GM12872 (cell line): Measurements from ENCODE around the gene CNDP2.

Source experiments
- TF ChIP-seq, protein P1 (sequence below): IDR thresholded peaks from 3 replicates; pipeline ENCODE4 v1.5.1; 2011; ENCODE audit warnings: low read depth, mild to moderate bottlenecking, low read length, moderate library complexity; ENCODE audit not compliant: insufficient read depth

The CNDP2 gene

DNA sequence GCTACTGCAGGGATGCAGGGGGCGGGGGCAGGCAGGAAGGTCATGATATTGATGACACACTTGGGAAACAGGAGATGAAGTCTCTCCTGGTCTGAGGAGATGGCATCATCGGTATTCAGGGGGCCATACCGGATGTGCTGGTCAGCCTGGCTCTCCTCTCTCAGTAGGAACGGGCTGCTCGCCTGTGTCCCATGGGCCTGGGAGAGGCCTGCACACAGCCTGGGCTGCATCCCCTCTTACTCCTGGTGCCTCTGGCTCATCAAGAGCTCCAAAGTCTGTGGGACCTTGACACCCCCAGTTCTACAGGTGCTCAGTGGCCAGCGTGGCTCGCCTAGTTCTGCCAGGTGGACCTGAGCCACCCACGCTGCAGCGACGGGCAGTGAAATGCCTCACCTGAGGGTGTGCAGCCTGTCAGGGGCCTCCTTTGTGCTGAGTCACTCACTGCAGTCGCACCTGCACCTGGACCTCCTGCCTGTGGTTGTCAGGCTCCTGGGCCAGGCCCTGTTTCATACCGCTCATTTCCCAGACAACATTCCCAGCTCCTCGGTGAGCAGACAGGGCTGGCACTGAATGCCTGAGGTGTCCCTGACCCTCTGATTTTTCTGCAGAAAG is 19.6 kb downstream of the CNDP2 start:
- TF ChIP-seq, protein P1, sequence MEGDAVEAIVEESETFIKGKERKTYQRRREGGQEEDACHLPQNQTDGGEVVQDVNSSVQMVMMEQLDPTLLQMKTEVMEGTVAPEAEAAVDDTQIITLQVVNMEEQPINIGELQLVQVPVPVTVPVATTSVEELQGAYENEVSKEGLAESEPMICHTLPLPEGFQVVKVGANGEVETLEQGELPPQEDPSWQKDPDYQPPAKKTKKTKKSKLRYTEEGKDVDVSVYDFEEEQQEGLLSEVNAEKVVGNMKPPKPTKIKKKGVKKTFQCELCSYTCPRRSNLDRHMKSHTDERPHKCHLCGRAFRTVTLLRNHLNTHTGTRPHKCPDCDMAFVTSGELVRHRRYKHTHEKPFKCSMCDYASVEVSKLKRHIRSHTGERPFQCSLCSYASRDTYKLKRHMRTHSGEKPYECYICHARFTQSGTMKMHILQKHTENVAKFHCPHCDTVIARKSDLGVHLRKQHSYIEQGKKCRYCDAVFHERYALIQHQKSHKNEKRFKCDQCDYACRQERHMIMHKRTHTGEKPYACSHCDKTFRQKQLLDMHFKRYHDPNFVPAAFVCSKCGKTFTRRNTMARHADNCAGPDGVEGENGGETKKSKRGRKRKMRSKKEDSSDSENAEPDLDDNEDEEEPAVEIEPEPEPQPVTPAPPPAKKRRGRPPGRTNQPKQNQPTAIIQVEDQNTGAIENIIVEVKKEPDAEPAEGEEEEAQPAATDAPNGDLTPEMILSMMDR, result no peak

DNA sequence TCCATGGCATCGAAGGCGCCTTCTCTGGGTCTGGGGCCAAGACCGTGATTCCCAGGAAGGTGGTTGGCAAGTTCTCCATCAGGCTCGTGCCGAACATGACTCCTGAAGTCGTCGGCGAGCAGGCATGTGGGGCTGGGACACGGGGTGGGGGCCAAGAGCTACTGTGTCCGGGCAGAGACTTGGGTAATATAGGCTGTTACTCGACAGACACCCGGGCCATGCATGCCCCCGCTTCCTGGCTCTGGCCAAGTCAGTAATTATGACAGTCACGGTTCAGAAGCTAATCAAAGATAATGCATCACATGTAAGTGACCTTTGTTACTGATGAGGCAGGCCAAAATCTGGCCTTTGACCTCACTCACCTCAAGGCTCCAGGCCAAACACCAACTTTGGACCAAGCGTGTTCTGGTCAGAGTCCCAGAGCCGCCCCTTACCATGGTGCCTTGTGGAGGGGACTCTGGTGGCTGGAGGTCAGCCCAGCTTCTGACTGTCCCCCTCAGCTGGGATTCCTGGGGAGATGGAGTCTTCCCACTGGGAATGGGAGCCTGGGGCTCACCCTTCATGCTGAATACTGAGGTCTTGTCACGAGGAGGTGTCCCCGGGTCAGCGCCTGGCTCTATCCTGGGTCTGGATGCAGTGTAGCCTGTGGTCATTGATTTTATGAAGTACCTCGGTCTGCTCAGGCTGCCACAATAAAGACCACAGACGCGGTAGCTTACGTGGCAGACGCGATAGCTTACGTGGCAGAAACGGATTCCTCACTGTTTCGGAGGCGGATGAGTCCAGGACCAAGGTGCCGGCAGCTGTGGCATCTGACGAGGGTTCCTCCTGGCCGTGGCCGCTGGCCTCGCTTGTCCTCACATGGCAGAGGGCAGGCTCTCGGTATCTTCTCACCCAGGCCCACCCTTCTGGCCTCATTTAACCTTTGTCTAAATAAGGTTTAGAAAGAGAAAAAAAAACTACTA is 20.4 kb downstream of the CNDP2 start:
- TF ChIP-seq, protein P1, result no peak

DNA sequence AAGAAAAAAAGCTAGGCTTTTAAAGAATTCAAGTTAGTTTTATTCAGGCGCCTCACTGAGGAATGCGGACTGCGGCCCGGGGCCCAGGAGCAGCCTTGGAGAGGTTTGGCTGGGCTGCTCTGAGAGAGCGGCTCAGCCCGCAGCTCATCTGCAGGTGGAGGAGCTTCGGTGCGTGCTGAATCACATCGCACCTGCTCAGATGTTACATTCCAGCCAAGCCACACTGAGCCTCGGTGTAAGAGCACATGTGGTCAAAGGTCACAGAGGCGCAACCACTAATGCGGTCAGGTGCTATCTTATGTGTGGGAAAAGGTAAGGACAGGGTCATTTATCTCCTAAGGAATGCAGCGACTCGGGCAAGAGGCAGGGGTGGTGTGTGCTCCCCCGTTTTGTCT is 21.1 kb downstream of the CNDP2 start:
- TF ChIP-seq, protein P1, result no peak

DNA sequence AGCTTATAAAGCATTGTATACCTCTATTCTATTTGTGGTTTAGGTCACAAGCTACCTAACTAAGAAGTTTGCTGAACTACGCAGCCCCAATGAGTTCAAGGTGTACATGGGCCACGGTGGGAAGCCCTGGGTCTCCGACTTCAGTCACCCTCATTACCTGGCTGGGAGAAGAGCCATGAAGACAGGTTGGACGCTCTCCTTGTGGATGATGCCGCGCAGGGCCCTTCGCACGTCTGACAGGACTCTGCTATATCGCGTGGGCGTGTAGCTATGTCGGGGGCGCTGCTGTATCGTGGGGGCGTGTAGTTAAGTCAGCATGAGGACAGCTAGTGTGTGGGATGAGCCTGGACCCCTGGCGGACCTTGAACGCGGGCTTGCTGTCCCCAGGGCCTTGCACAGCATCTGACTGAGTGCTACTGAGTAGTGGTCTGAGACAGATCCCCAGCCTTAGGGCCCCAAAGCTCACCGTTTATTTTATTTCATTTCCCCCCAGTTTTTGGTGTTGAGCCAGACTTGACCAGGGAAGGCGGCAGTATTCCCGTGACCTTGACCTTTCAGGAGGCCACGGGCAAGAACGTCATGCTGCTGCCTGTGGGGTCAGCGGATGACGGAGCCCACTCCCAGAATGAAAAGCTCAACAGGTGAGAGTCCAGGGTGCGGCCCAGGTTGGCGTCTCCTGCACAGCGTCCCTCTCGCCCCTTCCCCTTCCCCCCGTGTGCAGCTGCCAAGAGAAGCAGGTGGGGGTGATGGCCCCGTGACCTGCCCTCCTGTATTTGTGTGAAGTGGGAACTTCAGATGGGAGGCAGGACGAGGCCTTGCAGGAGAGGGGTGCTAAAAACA is 22.5 kb downstream of the CNDP2 start:
- TF ChIP-seq, protein P1, result no peak

DNA sequence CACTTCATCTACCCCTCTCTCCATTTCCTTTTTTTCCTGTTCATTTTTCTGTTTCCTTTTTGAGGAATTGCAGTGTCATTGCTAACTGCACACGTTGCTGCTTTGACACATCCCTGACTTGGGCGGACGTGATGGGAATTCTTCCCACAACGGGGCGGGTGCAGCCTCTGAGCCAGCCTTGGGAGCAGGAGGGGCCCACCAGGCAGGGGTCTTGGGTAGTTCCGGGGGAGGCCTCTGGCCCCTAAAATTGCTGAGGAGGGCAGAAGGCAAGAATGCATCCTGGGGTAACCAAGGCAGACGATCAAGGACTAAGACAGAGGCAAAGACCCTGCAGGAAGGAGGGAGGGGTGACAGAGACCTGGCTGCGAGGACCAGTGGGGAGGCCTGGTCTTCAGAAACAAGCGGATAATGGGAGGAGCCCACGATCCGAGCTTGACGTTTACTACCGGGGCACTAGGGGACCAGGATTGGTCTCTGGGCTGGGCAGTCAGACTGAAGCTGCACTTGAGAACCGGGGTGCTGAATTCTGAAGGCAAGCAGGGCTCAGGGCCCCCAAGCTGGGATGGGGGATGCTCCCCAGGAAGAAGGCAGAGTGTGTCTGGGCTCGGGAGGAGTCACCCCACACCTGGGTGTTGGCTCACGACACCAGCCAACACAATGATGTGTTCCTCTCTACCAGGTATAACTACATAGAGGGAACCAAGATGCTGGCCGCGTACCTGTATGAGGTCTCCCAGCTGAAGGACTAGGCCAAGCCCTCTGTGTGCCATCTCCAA is 23.3 kb downstream of the CNDP2 start:
- TF ChIP-seq, protein P1, result no peak

DNA sequence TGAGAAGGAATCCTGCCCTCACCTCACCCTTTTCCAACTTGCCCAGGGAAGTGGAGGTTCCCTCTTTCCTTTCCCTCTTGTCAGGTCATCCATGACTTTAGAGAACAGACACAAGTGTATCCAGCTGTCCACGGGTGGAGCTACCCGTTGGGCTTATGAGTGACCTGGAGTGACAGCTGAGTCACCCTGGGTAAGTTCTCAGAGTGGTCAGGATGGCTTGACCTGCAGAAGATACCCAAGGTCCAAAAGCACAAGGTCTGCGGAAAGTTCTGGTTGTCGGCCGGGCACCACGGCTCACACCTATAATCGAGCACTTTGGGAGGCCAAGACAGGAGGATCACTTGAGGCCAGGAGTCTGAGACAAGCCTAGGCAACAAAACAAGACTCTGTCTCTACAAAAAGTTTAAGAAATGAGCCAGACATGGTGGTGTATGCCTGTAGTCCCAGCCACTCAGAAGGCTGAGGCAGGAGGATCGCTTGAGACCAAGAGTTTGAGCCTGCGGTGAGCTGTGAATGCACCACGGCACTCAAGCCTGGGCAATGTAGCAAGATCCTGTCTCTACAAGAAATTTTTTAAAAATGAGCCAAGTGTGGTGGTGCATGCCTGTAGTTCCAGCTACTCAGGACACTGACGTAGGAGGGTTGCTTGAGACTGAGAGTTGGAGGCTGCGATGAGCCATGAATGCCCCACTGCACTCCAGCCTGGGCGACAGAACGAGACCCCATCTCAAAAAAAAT is 24.1 kb downstream of the CNDP2 start:
- TF ChIP-seq, protein P1, result no peak
